Middle frontal gyrus (tissue), 1 donor: Measurements from ENCODE around the gene PARD6G.
A peak's percentile ranks its signal among the peaks of the same experiment; 100 is the strongest.
"Not testable (repeated sequence)": the region's sequence is repeated elsewhere in the genome, so short reads cannot be mapped to it uniquely, and the experiment has no call there.

Experiments
- DNase-seq: peaks from one replicate; pipeline ENCODE4 v3.0.0-alpha.2; 2015; ENCODE audit warnings: low spot score; ENCODE audit errors: extremely low spot score

PARD6G gene

GRCh38 chr18:80247393-80247841, at the start of gene PARD6G:
Gene PARD6G (minus strand): TSS chr18:80247514. CDS start chr18:80247348, 166 bp downstream.
- DNase-seq, result peak; percentile 66

- not testable (repeated sequence) for DNase-seq
Measured at GRCh38 chr18:80262241-80263033, 15.1 kb upstream of the PARD6G start.

- no peak for DNase-seq
Measured at GRCh38 chr18:80259610-80260009, 12.3 kb upstream of the PARD6G start.

- DNase-seq, result no peak
Measured at GRCh38 chr18:80258640-80259039, 11.3 kb upstream of the PARD6G start.

GRCh38 chr18:80257579-80258543, 10.5 kb upstream of the PARD6G start:
- DNase-seq, result peak; percentile 48

GRCh38 chr18:80254971-80255500, 7.7 kb upstream of the PARD6G start:
- DNase-seq, result no peak

- DNase-seq, result no peak
Measured at GRCh38 chr18:80253871-80254492, 6.7 kb upstream of the PARD6G start.

GRCh38 chr18:80253236-80253635, 5.9 kb upstream of the PARD6G start:
- no peak for DNase-seq

- no peak for DNase-seq
Measured at GRCh38 chr18:80252136-80252535, 4.8 kb upstream of the PARD6G start.

GRCh38 chr18:80251700-80252099, 4.4 kb upstream of the PARD6G start:
- DNase-seq, result no peak

- DNase-seq, result no peak
Measured at GRCh38 chr18:80250740-80251364, 3.5 kb upstream of the PARD6G start.

- DNase-seq, result no peak
Measured at GRCh38 chr18:80249217-80250093, 2.1 kb upstream of the PARD6G start.

- no peak for DNase-seq
Measured at GRCh38 chr18:80246445-80247392, 595 bp downstream of the PARD6G start.

GRCh38 chr18:80245781-80246444, 1.4 kb downstream of the PARD6G start:
- no peak for DNase-seq

- DNase-seq, result no peak
Measured at GRCh38 chr18:80244956-80245730, 2.2 kb downstream of the PARD6G start.

GRCh38 chr18:80244167-80244566, 3.1 kb downstream of the PARD6G start:
- DNase-seq, result no peak

GRCh38 chr18:80243204-80243603, 4.1 kb downstream of the PARD6G start:
- no peak for DNase-seq
